Measurements from ENCODE around the gene TNPO3. TPM values are rescaled to one million over a fixed set of nuclear protein-coding genes. Genes with fewer than 3 reads are reported as not detected.

Gene TNPO3
- polyA plus RNA-seq, 1 of the 3 experiments (the other 2 are of a cell fraction): 27.8 TPM

DNA sequence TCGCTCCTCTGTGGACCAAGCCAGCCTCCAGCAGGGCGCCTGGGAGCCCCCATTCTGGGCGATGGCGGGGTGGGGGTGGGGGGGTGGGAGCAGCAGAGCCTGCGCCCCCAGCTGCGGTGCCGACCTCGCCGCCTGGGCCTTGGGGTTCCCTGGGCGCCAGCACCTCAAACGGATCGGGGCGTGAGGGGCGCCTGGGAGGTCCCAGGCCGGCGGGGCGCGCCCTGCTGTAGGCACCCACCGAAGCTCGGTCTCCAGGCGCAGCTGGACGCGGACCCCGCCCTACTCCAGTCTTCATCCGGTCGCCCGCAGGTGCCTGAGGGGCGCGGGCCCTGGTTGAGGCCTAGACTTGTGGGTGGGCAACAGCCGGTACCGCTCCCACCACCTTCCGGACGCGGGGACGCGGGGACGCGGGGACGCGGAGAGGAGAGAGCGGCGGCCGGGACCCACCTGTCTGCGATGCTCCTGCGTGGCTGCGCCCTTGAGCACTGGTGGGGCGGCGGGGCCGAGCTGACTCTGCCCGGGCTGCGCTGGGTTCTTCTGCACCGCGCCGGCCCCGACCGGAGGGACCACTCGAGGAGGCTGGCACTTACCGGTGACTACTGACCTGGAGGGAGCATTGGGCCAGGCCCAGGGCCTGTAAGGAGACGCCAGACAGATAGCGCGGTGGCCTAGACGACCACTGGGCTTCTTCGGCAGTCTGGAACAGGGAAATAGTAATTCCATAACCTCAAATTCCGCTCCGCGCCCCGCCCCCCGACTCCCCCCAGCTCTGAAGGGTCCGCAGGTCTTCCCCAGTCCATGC lies 138.9 kb downstream of the TNPO3 start:
- Histone ChIP-seq H3K27ac (ENCODE audit: low read depth in 2 of 2, low read length in 1 of 2) (no peak overlapping the region), H4K20me1 (ENCODE audit: insufficient read depth) (no peaks in the 10 kb centered on the region), H3K4me2 (no peak overlapping the region), H3K9me3 (no peaks in the 10 kb centered on the region), H3K4me3 (ENCODE audit: low read depth in 2 of 2, low read length in 1 of 2) (no peak overlapping the region), H3K27me3 (ENCODE audit: insufficient read depth) (peaks cover 37% of the 10 kb centered on the region), H3K36me3 (replicated peaks in 1 of 2; ENCODE audit: control insufficient read depth in 1 of 2, insufficient read depth in 2 of 2, low read length in 1 of 2) (no peaks in the 10 kb centered on the region), H3K9ac (no peak overlapping the region), H3F3A (replicated peaks; ENCODE audit: insufficient read depth) (no peaks in the 10 kb centered on the region), H3K79me2 (ENCODE audit: insufficient read depth) (no peaks in the 10 kb centered on the region), H3K4me1 (ENCODE audit: control insufficient read depth in 1 of 2, insufficient read depth in 2 of 2, low read depth in 1 of 2, low read length in 1 of 2) (peaks cover 0 to 3% of the 10 kb centered on the region in 2 experiments; a peak in 1 of 4 replicates), H3K9me2 (no peaks in the 10 kb centered on the region), H2AFZ (ENCODE audit: low read depth) (no peak overlapping the region)
- ChIA-PET POLR2A (no interaction called here), CTCF (interaction anchor here (0.8 to 2.2 kb wide), 4 partner anchors 12 to 248 kb away, joined by 4 to 8 read pairs (median 4); no protein-coding TSS in a partner anchor)
- DNase-seq: peak; percentile 23
- 89% methylated on average over 58 of the region's 69 CpGs for WGBS (ENCODE audit: low lambda C conversion rate)
- TF ChIP-seq, protein P1, sequence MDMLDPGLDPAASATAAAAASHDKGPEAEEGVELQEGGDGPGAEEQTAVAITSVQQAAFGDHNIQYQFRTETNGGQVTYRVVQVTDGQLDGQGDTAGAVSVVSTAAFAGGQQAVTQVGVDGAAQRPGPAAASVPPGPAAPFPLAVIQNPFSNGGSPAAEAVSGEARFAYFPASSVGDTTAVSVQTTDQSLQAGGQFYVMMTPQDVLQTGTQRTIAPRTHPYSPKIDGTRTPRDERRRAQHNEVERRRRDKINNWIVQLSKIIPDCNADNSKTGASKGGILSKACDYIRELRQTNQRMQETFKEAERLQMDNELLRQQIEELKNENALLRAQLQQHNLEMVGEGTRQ (IDR thresholded peaks at IDR 0.05; ENCODE audit: borderline replicate concordance, low read depth, low read length): no peak
- TF ChIP-seq, protein P2, sequence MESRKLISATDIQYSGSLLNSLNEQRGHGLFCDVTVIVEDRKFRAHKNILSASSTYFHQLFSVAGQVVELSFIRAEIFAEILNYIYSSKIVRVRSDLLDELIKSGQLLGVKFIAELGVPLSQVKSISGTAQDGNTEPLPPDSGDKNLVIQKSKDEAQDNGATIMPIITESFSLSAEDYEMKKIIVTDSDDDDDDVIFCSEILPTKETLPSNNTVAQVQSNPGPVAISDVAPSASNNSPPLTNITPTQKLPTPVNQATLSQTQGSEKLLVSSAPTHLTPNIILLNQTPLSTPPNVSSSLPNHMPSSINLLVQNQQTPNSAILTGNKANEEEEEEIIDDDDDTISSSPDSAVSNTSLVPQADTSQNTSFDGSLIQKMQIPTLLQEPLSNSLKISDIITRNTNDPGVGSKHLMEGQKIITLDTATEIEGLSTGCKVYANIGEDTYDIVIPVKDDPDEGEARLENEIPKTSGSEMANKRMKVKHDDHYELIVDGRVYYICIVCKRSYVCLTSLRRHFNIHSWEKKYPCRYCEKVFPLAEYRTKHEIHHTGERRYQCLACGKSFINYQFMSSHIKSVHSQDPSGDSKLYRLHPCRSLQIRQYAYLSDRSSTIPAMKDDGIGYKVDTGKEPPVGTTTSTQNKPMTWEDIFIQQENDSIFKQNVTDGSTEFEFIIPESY (IDR thresholded peaks at IDR 0.05; ENCODE audit: borderline replicate concordance, low read depth): no peak
- no peak for TF ChIP-seq MXI1 (IDR thresholded peaks at IDR 0.05; ENCODE audit: low read depth, low read length)
- no peak for TF ChIP-seq NFIC (IDR thresholded peaks at IDR 0.05; ENCODE audit: borderline replicate concordance)
- no peak for TF ChIP-seq POLR2AphosphoS5 (IDR thresholded peaks at IDR 0.05; ENCODE audit: low read depth, low read length)
- TF ChIP-seq, protein P3, sequence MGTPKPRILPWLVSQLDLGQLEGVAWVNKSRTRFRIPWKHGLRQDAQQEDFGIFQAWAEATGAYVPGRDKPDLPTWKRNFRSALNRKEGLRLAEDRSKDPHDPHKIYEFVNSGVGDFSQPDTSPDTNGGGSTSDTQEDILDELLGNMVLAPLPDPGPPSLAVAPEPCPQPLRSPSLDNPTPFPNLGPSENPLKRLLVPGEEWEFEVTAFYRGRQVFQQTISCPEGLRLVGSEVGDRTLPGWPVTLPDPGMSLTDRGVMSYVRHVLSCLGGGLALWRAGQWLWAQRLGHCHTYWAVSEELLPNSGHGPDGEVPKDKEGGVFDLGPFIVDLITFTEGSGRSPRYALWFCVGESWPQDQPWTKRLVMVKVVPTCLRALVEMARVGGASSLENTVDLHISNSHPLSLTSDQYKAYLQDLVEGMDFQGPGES (IDR thresholded peaks at IDR 0.05; ENCODE audit: low read depth, low read length): no peak
- TF ChIP-seq FOSL2 (IDR thresholded peaks at IDR 0.05; ENCODE audit: borderline replicate concordance, low read depth): no peak
- no peak for TF ChIP-seq TEAD4 (IDR thresholded peaks at IDR 0.05; ENCODE audit: borderline replicate concordance, insufficient read depth)
- TF ChIP-seq RAD21 (IDR thresholded peaks at IDR 0.05; ENCODE audit: low read length): no peak
- TF ChIP-seq TCF12 (IDR thresholded peaks at IDR 0.05): no peak
- TF ChIP-seq, protein P4, sequence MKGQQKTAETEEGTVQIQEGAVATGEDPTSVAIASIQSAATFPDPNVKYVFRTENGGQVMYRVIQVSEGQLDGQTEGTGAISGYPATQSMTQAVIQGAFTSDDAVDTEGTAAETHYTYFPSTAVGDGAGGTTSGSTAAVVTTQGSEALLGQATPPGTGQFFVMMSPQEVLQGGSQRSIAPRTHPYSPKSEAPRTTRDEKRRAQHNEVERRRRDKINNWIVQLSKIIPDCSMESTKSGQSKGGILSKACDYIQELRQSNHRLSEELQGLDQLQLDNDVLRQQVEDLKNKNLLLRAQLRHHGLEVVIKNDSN (IDR thresholded peaks at IDR 0.05; ENCODE audit: borderline replicate concordance, low read depth): no peak
- no peak for TF ChIP-seq FOXM1 (IDR thresholded peaks at IDR 0.05; ENCODE audit: low read depth)
- no peak for TF ChIP-seq CHD2 (IDR thresholded peaks at IDR 0.05; ENCODE audit: low read length, partially characterized antibody)
- TF ChIP-seq YY1 (IDR thresholded peaks at IDR 0.05; ENCODE audit: low read depth): no peak

Data from SK-N-SH (cell line).